GM12892 (cell line): ENCODE results near the gene CEP112.

Experiments
- POLR2A ChIP-seq: IDR thresholded peaks from 2 replicates; pipeline ENCODE4 v1.6.1; 2011; ENCODE audit warnings: low read depth, low read length, control low read depth
- POLR2AphosphoS5 ChIP-seq: IDR thresholded peaks from 2 replicates; pipeline ENCODE4 v1.6.1; 2011; ENCODE audit warnings: low read depth, low read length, control low read depth
- TAF1 ChIP-seq: IDR thresholded peaks from 2 replicates; pipeline ENCODE4 v1.6.1; 2011; ENCODE audit warnings: low read depth, mild to moderate bottlenecking, control low read depth, low read length, borderline replicate concordance

GRCh38 chr17:65931246-65932149 is 260.4 kb downstream of the CEP112 start:
- no peak for TF ChIP-seq POLR2A
- TF ChIP-seq POLR2AphosphoS5 = no peak
- no peak for TF ChIP-seq TAF1
